H1 (cell line): Measurements from ENCODE around the gene PRR19. TPM values are rescaled to one million over a fixed set of nuclear protein-coding genes. Genes with fewer than 3 reads are reported as not detected.
A peak's percentile ranks its signal among the peaks of the same experiment; 100 is the strongest.

Experiments
- CTCF ChIA-PET: fragments of 300-600 bp; sonication (Branson Sonifier 250); formaldehyde crosslinking; loops from one replicate; lab custom pipeline; 2021; ENCODE audit not compliant: partially characterized antibody; lab: Charles Lee
- POLR2A ChIA-PET: fragments of 300-600 bp; sonication (Branson Sonifier 250); formaldehyde crosslinking; loops from one replicate; lab custom pipeline; 2021; ENCODE audit warnings: inconsistent platforms; ENCODE audit not compliant: partially characterized antibody; lab: Charles Lee
- DNase-seq, 2 experiments: peaks; one replicate each; pipeline versions ENCODE4 v3.0.0 to v3.0.0-alpha.2; 2010 to 2022; ENCODE audit warnings: low spot score in 2 of 2, low read depth in 1 of 2, mixed read lengths in 1 of 2
- FAIRE-seq: peaks from 2 replicates; lab custom pipeline; 2011; peaks lifted over from hg19 to GRCh38; lab: Jason Lieb, UNC
- H2AFZ ChIP-seq: 2 replicates; pipeline ENCODE4 v1.8.1; 2012; ENCODE audit warnings: low read length, inconsistent platforms
- H2AK5ac ChIP-seq: 2 replicates; pipeline ENCODE4 v1.6.1; 2013; ENCODE audit warnings: low read depth, low read length
- H2BK120ac ChIP-seq: replicated peaks from 2 replicates; pipeline ENCODE3; 2013; ENCODE audit warnings: low read depth, low read length, inconsistent platforms
- H2BK12ac ChIP-seq: 2 replicates; pipeline ENCODE4 v1.6.1; 2013; ENCODE audit warnings: low read depth, low read length
- H2BK15ac ChIP-seq: 2 replicates; pipeline ENCODE4 v1.6.1; 2013; ENCODE audit warnings: low read length
- H2BK20ac ChIP-seq: 2 replicates; pipeline ENCODE4 v1.6.1; 2013; ENCODE audit warnings: low read length
- H2BK5ac ChIP-seq: 2 replicates; pipeline ENCODE4 v1.6.1; 2013; ENCODE audit warnings: low read depth, low read length
- H3K14ac ChIP-seq: 2 replicates; pipeline ENCODE4 v1.6.1; 2013; ENCODE audit warnings: inconsistent platforms; ENCODE audit not compliant: insufficient read length
- H3K18ac ChIP-seq: 2 replicates; pipeline ENCODE4 v1.6.1; 2013; ENCODE audit warnings: low read length; ENCODE audit errors: extremely low read depth
- H3K23ac ChIP-seq: 2 replicates; pipeline ENCODE4 v1.6.1; 2013; ENCODE audit warnings: inconsistent platforms; ENCODE audit not compliant: insufficient read length
- H3K23me2 ChIP-seq: 2 replicates; pipeline ENCODE4 v1.6.1; 2013; ENCODE audit warnings: low read depth, low read length
- H3K27ac ChIP-seq: 2 replicates; pipeline ENCODE4 v1.6.1; 2011; ENCODE audit warnings: low read depth, low read length, inconsistent platforms
- H3K27me3 ChIP-seq, 4 experiments: replicated peaks in 1 of 4; 1 replicate in 1 of 4; 2 replicates in 3 of 4; pipeline versions ENCODE4 v1.6.1 to v1.8.1; 2011 to 2013; ENCODE audit warnings: low read length in 3 of 4, mild to moderate bottlenecking in 3 of 4, inconsistent platforms in 2 of 4, mixed read lengths in 2 of 4, moderate library complexity in 1 of 4; ENCODE audit not compliant: control insufficient read depth in 3 of 4, insufficient read depth in 3 of 4; ENCODE audit errors: extremely low read depth in 1 of 4
- H3K36me3 ChIP-seq, 4 experiments: 2 replicates each; pipeline versions ENCODE4 v1.6.1 to v1.8.1; 2011 to 2013; ENCODE audit warnings: mild to moderate bottlenecking in 4 of 4, low read length in 3 of 4, moderate library complexity in 2 of 4, control low read depth in 1 of 4, inconsistent platforms in 1 of 4; ENCODE audit not compliant: insufficient read depth in 4 of 4, control insufficient read depth in 2 of 4
- H3K4ac ChIP-seq: replicated peaks from 2 replicates; pipeline ENCODE3; 2013; ENCODE audit warnings: low read length, low read depth, mixed read lengths, inconsistent platforms; ENCODE audit not compliant: insufficient read length
- H3K4me1 ChIP-seq, 4 experiments: replicated peaks in 1 of 4; 1 replicate in 1 of 4; 2 replicates in 3 of 4; pipeline versions ENCODE4 v1.6.1 to v1.8.1; 2011 to 2013; ENCODE audit warnings: low read length in 3 of 4, inconsistent platforms in 2 of 4, mixed read lengths in 1 of 4; ENCODE audit not compliant: insufficient read depth in 4 of 4, control insufficient read depth in 3 of 4
- H3K4me2 ChIP-seq, 2 experiments: 2 replicates each; pipeline versions ENCODE4 v1.6.1 to v1.8.1; 2011 to 2013; ENCODE audit warnings: low read depth in 2 of 2, low read length in 2 of 2, control low read depth in 1 of 2, inconsistent platforms in 1 of 2, mild to moderate bottlenecking in 1 of 2; ENCODE audit not compliant: insufficient read depth in 1 of 2
- H3K4me3 ChIP-seq, 4 experiments: fragments of 200-600, 300-600 bp in 1 of 4; sonication (generic), shearing (Covaris generic), sonication (Bioruptor Twin) in 1 of 4; 2 replicates each; pipeline versions ENCODE4 v1.5.1 to v1.8.1; 2011 to 2016; ENCODE audit warnings: low read length in 4 of 4, low read depth in 3 of 4, control low read depth in 2 of 4, inconsistent platforms in 2 of 4, mild to moderate bottlenecking in 2 of 4, mixed read lengths in 1 of 4, moderate library complexity in 1 of 4; ENCODE audit not compliant: insufficient read depth in 2 of 4; ENCODE audit errors: extremely low read depth in 1 of 4
- H3K56ac ChIP-seq: replicated peaks from 2 replicates; pipeline ENCODE3; 2013; ENCODE audit warnings: low read depth, mild to moderate bottlenecking, mixed read lengths, low read length, inconsistent platforms; ENCODE audit not compliant: insufficient read length
- H3K79me1 ChIP-seq: 2 replicates; pipeline ENCODE4 v1.6.1; 2013; ENCODE audit warnings: low read depth, low read length, control low read depth
- H3K79me2 ChIP-seq, 2 experiments: 2 replicates each; pipeline versions ENCODE4 v1.6.1 to v1.8.1; 2012 to 2013; ENCODE audit warnings: low read length in 2 of 2, mild to moderate bottlenecking in 2 of 2, inconsistent platforms in 1 of 2; ENCODE audit not compliant: insufficient read depth in 2 of 2, control insufficient read depth in 1 of 2
- H3K9ac ChIP-seq, 4 experiments: replicated peaks in 1 of 4; 1 replicate in 1 of 4; 2 replicates in 3 of 4; pipeline versions ENCODE4 v1.6.1 to v1.8.1; 2011 to 2013; ENCODE audit warnings: low read depth in 3 of 4, low read length in 3 of 4, control low read depth in 2 of 4, mild to moderate bottlenecking in 2 of 4, moderate library complexity in 2 of 4, inconsistent platforms in 1 of 4; ENCODE audit errors: extremely low read depth in 1 of 4
- H3K9me3 ChIP-seq, 2 experiments: 2 replicates each; pipeline versions ENCODE4 v1.6.1 to v1.8.1; 2012 to 2013; ENCODE audit warnings: mild to moderate bottlenecking in 2 of 2, moderate library complexity in 2 of 2, control low read depth in 1 of 2, inconsistent platforms in 1 of 2, low read depth in 1 of 2, low read length in 1 of 2, mixed read lengths in 1 of 2; ENCODE audit not compliant: insufficient read depth in 2 of 2
- H4K20me1 ChIP-seq, 2 experiments: replicated peaks in 1 of 2; 2 replicates each; pipeline versions ENCODE3 to v1.8.1; 2011 to 2013; ENCODE audit warnings: inconsistent platforms in 2 of 2, low read length in 2 of 2, mild to moderate bottlenecking in 1 of 2; ENCODE audit not compliant: insufficient read depth in 2 of 2, control insufficient read depth in 1 of 2
- H4K5ac ChIP-seq: 2 replicates; pipeline ENCODE4 v1.6.1; 2013; ENCODE audit warnings: low read length, low read depth, mixed read lengths, inconsistent platforms; ENCODE audit not compliant: insufficient read length
- H4K8ac ChIP-seq: 2 replicates; pipeline ENCODE4 v1.8.0; 2013; ENCODE audit warnings: mild to moderate bottlenecking, moderate library complexity, low read length, inconsistent platforms; ENCODE audit not compliant: insufficient read depth; ENCODE audit errors: extremely low read depth
- H4K91ac ChIP-seq: replicated peaks from 2 replicates; pipeline ENCODE3; 2013; ENCODE audit warnings: low read length, mixed read lengths, inconsistent platforms; ENCODE audit not compliant: insufficient read length
- BACH1 ChIP-seq: IDR thresholded peaks from 2 replicates; pipeline ENCODE4 v1.6.1; 2012; ENCODE audit warnings: low read length, improper control_type of control experiment
- HDAC6 ChIP-seq: IDR thresholded peaks from one replicate; pipeline ENCODE4 v1.7.1; 2012; ENCODE audit warnings: low read depth, mild to moderate bottlenecking, inconsistent platforms, low read length, moderate library complexity
- NANOG ChIP-seq: IDR thresholded peaks from 2 replicates; pipeline ENCODE4 v1.6.1; 2011; ENCODE audit warnings: low read length, low read depth, mild to moderate bottlenecking, inconsistent platforms; ENCODE audit not compliant: insufficient read depth, poor library complexity, severe bottlenecking
- RBBP5 ChIP-seq: IDR thresholded peaks from 2 replicates; pipeline ENCODE4 v1.7.1; 2012; ENCODE audit warnings: low read depth, mild to moderate bottlenecking, inconsistent platforms, low read length, moderate library complexity, borderline replicate concordance
- SUZ12 ChIP-seq: fragments of 200-600 bp; sonication (generic); IDR thresholded peaks from 2 replicates; pipeline ENCODE4 v1.6.1; 2012; ENCODE audit warnings: mild to moderate bottlenecking, inconsistent platforms, low read length, moderate library complexity, mixed read lengths
- ZNF274 ChIP-seq: IDR thresholded peaks from 2 replicates; pipeline ENCODE4 v1.7.0; 2012; ENCODE audit warnings: low read length, borderline replicate concordance; ENCODE audit errors: extremely low read depth
- WGBS, 2 experiments: shearing (Covaris generic) in 1 of 2; methylation state at CpG; one replicate each; pipeline versions ENCODE4 v1.1.6 to v1.1.7; 2013 to 2015; ENCODE audit warnings: low lambda C conversion rate in 2 of 2, mixed read lengths in 2 of 2, inconsistent platforms in 1 of 2, low coverage in 1 of 2, missing lambda C conversion rate in 1 of 2; ENCODE audit not compliant: insufficient replicate concordance in 2 of 2, insufficient coverage in 1 of 2, insufficient read length in 1 of 2; ENCODE audit errors: extremely low coverage in 1 of 2, missing lambda C conversion rate in 1 of 2; 5-methylcytosine and 5-hydroxymethylcytosine counted together
- polyA plus RNA-seq, 7 experiments: library from polyadenylated mRNA; depleted of rRNA in 3 of 7; stranded (reverse) in 5 of 7; unstranded in 2 of 7; fragments of >200 nt in 5 of 7; fragments of 200-250 nt in 2 of 7; gene quantifications; 1 replicate in 5 of 7; 2 replicates in 1 of 7; 4 replicates in 1 of 7; pipeline versions ENCODE4 v1.2.1 to v1.2.3, GENCODE V29; 2011 to 2013; ENCODE audit warnings: missing spikeins in 2 of 7, mixed read lengths in 2 of 7
- total RNA-seq: library from RNA; stranded (reverse); fragmentation: NEBNext Ultra II Directional; extraction: Animal tissue kit (Norgen Biotek cat#: 25700); gene quantifications from 2 replicates; pipeline ENCODE4 v1.2.1, GENCODE V29; 2021

Gene PRR19
- total and polyA plus RNA-seq, 2 of the 8 experiments (the other 6 are each of a cell fraction or from before 2014, with no cell fraction given) = 7.2 to 7.5 TPM

DNA sequence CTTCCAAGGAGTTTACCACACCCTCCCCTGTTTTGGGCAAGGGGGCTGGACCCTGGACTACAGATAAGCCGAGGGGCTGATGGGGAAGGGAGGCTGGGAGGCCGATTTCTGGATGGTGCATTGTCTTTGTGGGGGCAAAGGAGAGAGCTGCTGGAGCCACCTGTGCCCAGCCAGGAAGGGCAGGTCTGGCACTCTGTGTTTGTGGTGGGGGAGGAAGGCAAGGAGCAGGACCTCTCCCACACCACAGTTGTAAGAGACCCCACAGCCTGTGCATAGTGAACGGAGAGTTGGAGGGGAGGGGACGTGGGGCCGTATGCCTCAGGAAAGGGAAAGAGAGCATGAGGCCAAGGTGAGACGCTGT, 16.0 kb upstream of the PRR19 start:
- Histone ChIP-seq H3K4me1 (peaks cover 9 to 37% (median 27%) of the 10 kb centered on the region in 4 experiments), H3K4ac (no peak overlapping the region), H3K9me3 (no peaks in the 10 kb centered on the region), H4K91ac (no peak overlapping the region), H2BK12ac (no peak overlapping the region), H4K5ac (no peak overlapping the region), H3K27me3 (no peaks in the 10 kb centered on the region)
- TF ChIP-seq BACH1 = no peak
- no peak for TF ChIP-seq RBBP5
- TF ChIP-seq SUZ12 = no peak
- no peak for TF ChIP-seq ZNF274
- no peak for TF ChIP-seq HDAC6
- no peak for TF ChIP-seq NANOG
- TF ChIP-seq, all 59 proteins: peak for 0
- H4K20me1 ChIP-seq = peaks cover 3 to 17% of the 10 kb centered on the region in 2 experiments
- no peak overlapping the region for H2BK15ac ChIP-seq
- H3K14ac ChIP-seq = no peak overlapping the region
- DNase-seq (no peak), FAIRE-seq (no peak)
- H4K8ac ChIP-seq = no peak overlapping the region
- ChIA-PET CTCF (interaction anchor here (0.8 to 6.6 kb wide), 2 partner anchors 11 to 266 kb away, joined by 4 to 41 read pairs; no protein-coding TSS in a partner anchor), POLR2A (interaction anchor here (1.1 to 4.3 kb wide), 3 partner anchors 9 to 39 kb away, joined by 3 to 20 read pairs (median 5); no protein-coding TSS in a partner anchor)
- H2AK5ac ChIP-seq = no peak overlapping the region
- no peak overlapping the region for H3K56ac ChIP-seq
- peaks cover 0 to 22% of the 10 kb centered on the region in 2 experiments; a peak in 2 of 4 replicates for H3K79me2 ChIP-seq
- no peak overlapping the region for H3K4me3 ChIP-seq
- peaks cover 13 to 37% (median 33%) of the 10 kb centered on the region in 4 experiments; a peak in 7 of 8 replicates for H3K36me3 ChIP-seq
- H3K79me1 ChIP-seq = peaks cover 28% of the 10 kb centered on the region
- H2AFZ ChIP-seq = no peak overlapping the region
- no peak overlapping the region for H3K27ac ChIP-seq
- H3K23ac ChIP-seq = no peak overlapping the region
- WGBS, 2 experiments = 96% methylated on average over 6 of the region's 6 CpGs; no CpG with 5 or more reads in 1 of the 2 experiments
- no peak overlapping the region for H2BK5ac ChIP-seq
- H2BK120ac ChIP-seq = no peak overlapping the region
- H3K9ac ChIP-seq = no peak overlapping the region; a peak in 1 of 7 replicates
- no peak overlapping the region for H3K18ac ChIP-seq
- no peak overlapping the region for H2BK20ac ChIP-seq
- H3K23me2 ChIP-seq = peaks cover 25% of the 10 kb centered on the region
- peak overlapping the region in 1 of 2 experiments; percentile 97; a peak in 1 of 4 replicates for H3K4me2 ChIP-seq
